CD14-positive monocyte (primary cell): ENCODE results near the gene RBKS. TPM values are rescaled to one million over a fixed set of nuclear protein-coding genes. Genes with fewer than 3 reads are reported as not detected.

Experiments
- DNase-seq, 3 donors: peaks; one replicate each; pipeline ENCODE4 v3.0.0-alpha.2; 2011 to 2022
- H2AFZ ChIP-seq: 2 replicates; pipeline ENCODE4 v1.6.0; 2012; ENCODE audit warnings: mild to moderate bottlenecking, low read depth, low read length, inconsistent platforms; ENCODE audit not compliant: insufficient read depth, poor library complexity, severe bottlenecking
- H3K27ac ChIP-seq, 2 donors: 1 replicate in 1 of 2; 2 replicates in 1 of 2; pipeline ENCODE4 v1.5.1; 2012 to 2013; ENCODE audit warnings: low read length in 2 of 2, control low read depth in 1 of 2, inconsistent platforms in 1 of 2, low read depth in 1 of 2, mild to moderate bottlenecking in 1 of 2
- H3K27me3 ChIP-seq, 2 donors: one replicate each; pipeline versions ENCODE4 v1.6.0 to v1.6.1; 2011 to 2013; ENCODE audit warnings: low read length in 2 of 2; ENCODE audit not compliant: control insufficient read depth in 2 of 2, insufficient read depth in 2 of 2
- H3K36me3 ChIP-seq, 2 donors: replicated peaks in 1 of 2; 1 replicate in 1 of 2; 2 replicates in 1 of 2; pipeline versions ENCODE4 v1.5.1 to v1.6.1; 2012 to 2013; ENCODE audit warnings: low read length in 2 of 2, control low read depth in 1 of 2, inconsistent platforms in 1 of 2, mild to moderate bottlenecking in 1 of 2; ENCODE audit not compliant: insufficient read depth in 2 of 2, control insufficient read depth in 1 of 2
- H3K4me1 ChIP-seq, 2 donors: 1 replicate in 1 of 2; 2 replicates in 1 of 2; pipeline versions ENCODE4 v1.5.1 to v1.6.1; 2012 to 2013; ENCODE audit warnings: low read length in 2 of 2, control low read depth in 1 of 2, inconsistent platforms in 1 of 2, mild to moderate bottlenecking in 1 of 2, moderate library complexity in 1 of 2; ENCODE audit not compliant: insufficient read depth in 2 of 2, control insufficient read depth in 1 of 2
- H3K4me2 ChIP-seq: replicated peaks from 2 replicates; pipeline ENCODE3; 2012; ENCODE audit warnings: low read length, moderate library complexity, mild to moderate bottlenecking; ENCODE audit not compliant: poor library complexity, severe bottlenecking; ENCODE audit errors: extremely low read depth
- H3K4me3 ChIP-seq, 3 experiments: fragments of 200-600 bp in 1 of 3; sonication (generic) in 1 of 3; replicated peaks in 1 of 3; 1 replicate in 2 of 3; 2 replicates in 1 of 3; pipeline ENCODE4 v1.5.1; 2011 to 2013; ENCODE audit warnings: low read length in 3 of 3, mild to moderate bottlenecking in 3 of 3, control low read depth in 2 of 3, low read depth in 2 of 3, inconsistent platforms in 1 of 3, moderate library complexity in 1 of 3
- H3K79me2 ChIP-seq: 2 replicates; pipeline ENCODE4 v1.6.0; 2012; ENCODE audit warnings: mild to moderate bottlenecking, control low read depth, inconsistent platforms, low read length, moderate library complexity; ENCODE audit not compliant: insufficient read depth
- H3K9ac ChIP-seq: 2 replicates; pipeline ENCODE4 v1.6.0; 2017; ENCODE audit warnings: low read length, mild to moderate bottlenecking; ENCODE audit not compliant: insufficient read depth, poor library complexity, severe bottlenecking
- H3K9me3 ChIP-seq, 2 donors: replicated peaks in 1 of 2; 1 replicate in 1 of 2; 2 replicates in 1 of 2; pipeline versions ENCODE4 v1.5.1 to v1.6.1; 2012 to 2013; ENCODE audit warnings: low read length in 2 of 2, control low read depth in 1 of 2; ENCODE audit not compliant: control insufficient read depth in 1 of 2, insufficient read depth in 1 of 2
- H4K20me1 ChIP-seq: 2 replicates; pipeline ENCODE4 v1.6.0; 2012; ENCODE audit warnings: mild to moderate bottlenecking, low read length, control low read depth, moderate library complexity; ENCODE audit not compliant: insufficient read depth
- H3K27ac Mint-ChIP-seq, 7 donors: one replicate each; pipeline ENCODE4 v1.8.0; 2020; ENCODE audit warnings: mild to moderate bottlenecking in 7 of 7, mixed read lengths in 7 of 7, moderate library complexity in 6 of 7, inconsistent platforms in 2 of 7
- H3K27me3 Mint-ChIP-seq, 3 donors: one replicate each; pipeline ENCODE4 v1.8.0; 2021 to 2022; ENCODE audit warnings: low read depth in 3 of 3, mild to moderate bottlenecking in 3 of 3, mixed read lengths in 3 of 3, moderate library complexity in 3 of 3, inconsistent platforms in 1 of 3
- H3K36me3 Mint-ChIP-seq, 2 donors: one replicate each; pipeline ENCODE4 v1.8.0; 2020; ENCODE audit warnings: mixed read lengths in 2 of 2, inconsistent platforms in 1 of 2, mild to moderate bottlenecking in 1 of 2
- H3K4me1 Mint-ChIP-seq: one replicate; pipeline ENCODE4 v1.8.0; 2020; ENCODE audit warnings: mild to moderate bottlenecking, mixed read lengths
- H3K4me3 Mint-ChIP-seq, 2 donors: one replicate each; pipeline ENCODE4 v1.8.0; 2020; ENCODE audit warnings: mild to moderate bottlenecking in 2 of 2, mixed read lengths in 2 of 2, moderate library complexity in 1 of 2
- H3K9me3 Mint-ChIP-seq, 7 donors: one replicate each; pipeline ENCODE4 v1.8.0; 2020 to 2022; ENCODE audit warnings: mixed read lengths in 7 of 7, mild to moderate bottlenecking in 6 of 7, moderate library complexity in 6 of 7, inconsistent platforms in 2 of 7
- CTCF ChIP-seq: fragments of 200-600 bp; IDR thresholded peaks from one replicate; pipeline ENCODE4 v1.8.0; 2022; ENCODE audit warnings: antibody characterized with exemption, mild to moderate bottlenecking
- WGBS: methylation state at CpG from one replicate; pipeline ENCODE4 v1.1.5; 2013; ENCODE audit warnings: missing lambda C conversion rate; ENCODE audit not compliant: insufficient coverage; 5-methylcytosine and 5-hydroxymethylcytosine counted together
- intact Hi-C, 2 donors: fragments of 100-400 bp; cut with micrococcal nuclease; formaldehyde crosslinking; loops; one replicate each; pipeline versions ENCODE4 v1.15.0 to v1.15.1; 2023
- polyA minus RNA-seq: library from RNA; depleted of rRNA, polyadenylated mRNA; stranded (reverse); fragments of >200 nt; gene quantifications from 2 replicates; pipeline ENCODE4 v1.2.3, GENCODE V29; 2012
- polyA plus RNA-seq, 3 donors: library from polyadenylated mRNA; depleted of rRNA in 1 of 3; unstranded in 2 of 3; stranded (reverse) in 1 of 3; fragments of 300-500 nt in 2 of 3; fragments of >200 nt in 1 of 3; fragmentation: Illumina TruSeq in 2 of 3; gene quantifications; 1 replicate in 2 of 3; 2 replicates in 1 of 3; pipeline ENCODE4 v1.2.3, GENCODE V29; 2012 to 2021
- total RNA-seq, 12 experiments: library from RNA in 1 of 12; stranded (reverse) in 1 of 12; fragments of 120-200 nt in 1 of 12; gene quantifications; one replicate each; pipeline ENCODE4 v1.2.4 and lab custom pipeline; 2013 to 2026; ENCODE audit warnings: mixed read lengths in 6 of 12, inconsistent platforms in 1 of 12

Gene RBKS
- total RNA-seq (2013) = 6.3 TPM
- polyA plus RNA-seq (10 to 100 TPM in 1 of 3 donors, 1 to 10 TPM in 2; 3.9 to 39.1 (median 4.3) TPM), polyA minus RNA-seq (21.7 and 26.2 TPM in 2 replicates), total RNA-seq (lab: John Stamatoyannopoulos, UW) (1.7 to 24.5 (median 9.2) reads per million in 11 experiments)

- H3K4me1 Mint-ChIP-seq = peaks cover 69% of the 10 kb centered on the region
- H3K27ac Mint-ChIP-seq = peak within 1 kb of the TSS; percentile 100
- H3K4me2 ChIP-seq = peak within 1 kb of the TSS; percentile 86
- peak within 1 kb of the TSS; percentile 95 to 98 for H3K4me3 Mint-ChIP-seq
- H2AFZ ChIP-seq = peak within 1 kb of the TSS; percentile 59
- WGBS = under 1% methylated on average over 75 of the region's 79 CpGs
- peaks cover 0 to 4% (median 2%) of the 10 kb centered on the region in 3 donors for H3K27me3 Mint-ChIP-seq
- no peak for TF ChIP-seq CTCF
- H3K27me3 ChIP-seq = no peaks in the 10 kb centered on the region
- peak within 1 kb of the TSS; percentile 95 for H3K9ac ChIP-seq
- H3K4me3 ChIP-seq = peak within 1 kb of the TSS; percentile 79 to 96 (median 87)
- intact Hi-C loops = loop anchor here (5.0 to 10.0 kb wide), 3 partner anchors 62 to 504 kb away; partner anchors contain the start of gene FOSL2 (in 2 of the 2)
- peak; percentile 86 to 90 (median 86) for DNase-seq
- H3K9me3 ChIP-seq = no peaks in the 10 kb centered on the region
- no peaks in the 10 kb centered on the region for H3K9me3 Mint-ChIP-seq
- H4K20me1 ChIP-seq = no peaks in the 10 kb centered on the region
- no peaks in the 10 kb centered on the region for H3K36me3 ChIP-seq
- H3K4me1 ChIP-seq = peaks cover 53 to 75% of the 10 kb centered on the region in 2 donors
- H3K79me2 ChIP-seq = peaks cover 88% of the 10 kb centered on the region
- peak within 1 kb of the TSS; percentile 99 to 100 for H3K27ac ChIP-seq
- H3K36me3 Mint-ChIP-seq = peaks cover 9 to 13% of the 10 kb centered on the region in 2 donors
These were observed at the start of gene RBKS, which contains the start of gene BABAM2 for GRCh38 chr2:27890146-27890923. RBKS (minus strand) TSS chr2:27890387; CDS start chr2:27890345, 42 bp downstream. BABAM2 (plus strand) TSS chr2:27890729; CDS start chr2:27894557, 3,828 bp downstream.

- H3K36me3 Mint-ChIP-seq = peaks cover 29 to 39% of the 10 kb centered on the region in 2 donors
- no peak for TF ChIP-seq CTCF
- no peak overlapping the region for H3K27ac Mint-ChIP-seq
These were observed 44.8 kb upstream of the RBKS start for GRCh38 chr2:27935026-27935425.

More at GRCh38 chr2:27935026-27935425, 44.8 kb upstream of the RBKS start:
- H4K20me1 ChIP-seq = no peaks in the 10 kb centered on the region
- H3K4me2 ChIP-seq = no peak overlapping the region
- no peak overlapping the region for H3K27ac ChIP-seq
- H3K4me3 Mint-ChIP-seq = no peak overlapping the region
- intact Hi-C loops = no loop called here
- no peak overlapping the region for H2AFZ ChIP-seq
- no peaks in the 10 kb centered on the region for H3K27me3 Mint-ChIP-seq
- no peak for DNase-seq
- no peaks in the 10 kb centered on the region for H3K27me3 ChIP-seq
- H3K9me3 Mint-ChIP-seq = peaks cover 0 to 3% (median 0%) of the 10 kb centered on the region in 7 donors
- peaks cover 3 to 16% of the 10 kb centered on the region in 2 donors for H3K36me3 ChIP-seq
- peaks cover 9 to 16% of the 10 kb centered on the region in 2 donors for H3K4me1 ChIP-seq
- WGBS = 100% methylated on average over 1 of the region's 3 CpGs
- H3K4me1 Mint-ChIP-seq = peaks cover 22% of the 10 kb centered on the region
- peaks cover 19% of the 10 kb centered on the region for H3K79me2 ChIP-seq
- no peak overlapping the region for H3K4me3 ChIP-seq
- H3K9me3 ChIP-seq = no peaks in the 10 kb centered on the region
- H3K9ac ChIP-seq = no peak overlapping the region
